HG03521 (cell line): Measurements from ENCODE around the gene NEDD8.
"Not testable (repeated sequence)": the region's sequence is repeated elsewhere in the genome, so short reads cannot be mapped to it uniquely, and the experiment has no call there.

ENCODE experiments used
- ATAC-seq: cut with Tn5 transposase; IDR thresholded peaks from one replicate; pipeline ENCODE4 v1.9.1; 2021; ENCODE audit warnings: mild to moderate bottlenecking, moderate library complexity; ENCODE audit not compliant: unreplicated experiment

The NEDD8 gene

GRCh38 chr14:24249230-24250021 lies 17.3 kb upstream of the NEDD8 start:
- ATAC-seq, result no peak

DNA sequence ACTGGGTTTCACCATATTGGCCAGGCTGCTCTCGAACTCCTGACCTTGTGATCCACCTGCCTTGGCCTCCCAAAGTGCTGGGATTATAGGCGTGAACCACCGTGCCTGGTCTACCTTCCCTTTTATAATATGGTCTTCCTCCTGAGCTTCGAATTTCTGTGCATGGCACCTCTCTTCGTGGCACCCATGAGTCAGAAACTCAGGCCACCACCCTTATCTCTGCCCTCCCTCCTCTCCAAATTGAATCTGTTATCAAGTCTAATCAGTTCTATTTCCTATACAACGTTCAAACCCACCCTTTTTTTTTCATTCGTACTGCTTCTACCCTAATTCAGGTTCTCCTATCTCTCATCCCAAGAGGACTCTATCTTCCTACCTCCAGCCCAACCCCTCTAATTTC lies 15.3 kb upstream of the NEDD8 start:
- ATAC-seq, result no peak

DNA sequence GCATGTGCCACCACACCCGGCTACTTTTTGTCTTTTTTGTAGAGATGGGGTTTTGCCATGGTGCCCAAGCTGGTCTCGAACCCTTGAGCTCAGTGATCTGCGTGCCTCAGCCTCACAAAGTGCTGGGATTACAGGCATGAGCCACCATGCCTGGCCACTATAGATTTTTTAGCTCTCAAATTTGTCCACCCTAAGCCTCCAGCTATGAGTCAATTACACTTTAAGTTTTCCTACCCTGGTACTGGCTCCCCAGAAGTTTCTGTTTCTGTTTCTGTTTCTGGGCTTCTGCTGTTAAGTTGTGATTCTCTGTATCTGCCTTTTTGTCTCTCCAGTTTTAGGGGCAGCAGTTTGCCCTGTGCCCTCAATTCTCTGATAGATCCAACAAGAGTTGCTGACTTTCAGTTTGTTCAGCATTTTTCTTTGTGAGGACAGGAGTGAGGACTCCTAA lies 14.6 kb upstream of the NEDD8 start:
- no peak for ATAC-seq

DNA sequence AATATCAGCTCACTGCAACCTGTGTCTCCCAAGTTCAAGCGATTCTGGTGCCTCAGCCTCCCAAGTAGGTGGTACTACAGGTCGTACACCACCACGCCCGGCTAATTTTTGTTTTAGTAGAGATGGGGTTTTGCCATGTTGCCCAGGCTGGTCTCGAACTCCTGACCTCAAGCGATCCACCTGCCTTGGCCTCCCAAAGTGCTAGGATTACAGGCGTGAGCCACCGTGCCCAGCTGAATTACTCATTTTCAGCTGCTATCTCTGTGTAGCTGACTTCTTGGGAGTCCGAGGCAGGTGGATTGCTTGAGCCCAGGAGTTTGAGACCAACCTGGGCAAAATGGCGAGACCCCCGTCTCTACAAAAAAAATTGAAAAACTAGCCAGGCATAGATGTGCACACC lies 13.2 kb upstream of the NEDD8 start:
- not testable (repeated sequence) for ATAC-seq

DNA sequence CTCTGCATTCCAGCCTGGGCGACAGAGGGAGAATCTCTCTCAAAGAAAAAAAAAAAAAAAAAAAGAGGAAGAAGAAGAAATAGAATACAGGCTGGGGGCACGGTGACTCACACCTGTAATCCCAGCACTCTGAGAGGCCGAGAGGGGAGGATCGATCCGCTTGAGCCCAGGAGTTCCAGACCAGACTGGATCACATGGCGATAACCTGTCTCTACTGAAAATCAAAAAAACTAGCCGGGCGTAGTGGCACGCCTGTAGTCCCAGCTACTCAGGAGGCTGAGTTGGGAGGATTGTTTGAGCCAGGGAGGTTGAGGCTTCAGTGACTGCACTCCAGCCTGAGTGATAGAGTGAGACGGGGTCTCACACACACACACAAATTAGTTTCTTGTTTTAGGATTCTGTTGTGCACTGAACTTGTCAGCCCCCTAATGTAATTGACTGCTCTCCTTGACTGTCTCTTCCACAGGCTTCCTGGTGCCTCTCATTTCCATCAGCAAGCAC lies 11.2 kb upstream of the NEDD8 start:
- no peak for ATAC-seq

DNA sequence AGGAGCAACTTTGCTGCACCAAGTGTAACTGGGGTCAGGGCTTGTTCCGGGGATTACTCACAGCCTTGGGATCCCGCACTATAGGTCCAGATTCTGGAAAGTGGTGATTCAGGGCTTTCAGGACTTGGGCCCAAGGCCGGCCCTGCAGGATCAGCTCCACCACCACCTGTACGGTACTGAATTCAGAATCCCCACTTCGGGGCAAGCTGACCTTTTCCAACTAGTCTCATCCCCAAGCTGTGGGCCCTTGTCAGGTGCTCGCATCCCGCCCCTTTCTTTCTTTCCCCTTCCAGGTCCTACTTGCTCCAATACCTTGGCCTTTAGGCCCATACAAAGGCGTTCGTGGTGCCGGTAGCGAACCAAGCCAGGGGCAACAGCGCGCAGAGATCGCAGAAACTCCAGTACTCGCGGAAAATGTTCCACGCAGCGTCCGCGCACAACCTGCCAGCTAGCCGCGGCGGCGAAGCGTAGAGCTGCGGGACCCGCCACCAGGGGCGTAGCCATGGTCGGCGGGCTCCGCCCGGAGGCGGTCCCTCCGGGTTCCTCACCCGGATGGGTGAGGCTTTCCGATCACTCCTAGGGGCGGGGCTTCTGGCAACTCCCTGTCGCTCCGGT lies 9.8 kb upstream of the NEDD8 start:
- peak; percentile 72 for ATAC-seq

GRCh38 chr14:24240110-24240918 lies 8.1 kb upstream of the NEDD8 start:
- ATAC-seq, result no peak

GRCh38 chr14:24238527-24239037 lies 6.4 kb upstream of the NEDD8 start:
- no peak for ATAC-seq

DNA sequence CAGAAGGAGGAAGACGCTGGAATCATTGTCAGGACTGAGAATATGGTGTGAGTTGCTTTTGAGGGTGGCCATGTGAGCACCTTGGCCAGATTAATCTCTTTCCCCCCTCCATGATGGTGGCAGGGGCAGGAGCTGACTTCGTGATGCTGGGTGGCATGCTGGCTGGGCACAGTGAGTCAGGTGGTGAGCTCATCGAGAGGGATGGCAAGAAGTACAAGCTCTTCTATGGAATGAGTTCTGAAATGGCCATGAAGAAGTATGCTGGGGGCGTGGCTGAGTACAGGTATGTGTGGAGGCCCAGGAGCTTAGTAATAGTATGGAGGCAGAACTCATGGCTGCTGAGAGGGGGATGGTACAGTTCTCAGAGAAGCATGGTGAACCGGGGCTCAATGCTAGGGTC lies 6.0 kb upstream of the NEDD8 start:
- ATAC-seq, result no peak

DNA sequence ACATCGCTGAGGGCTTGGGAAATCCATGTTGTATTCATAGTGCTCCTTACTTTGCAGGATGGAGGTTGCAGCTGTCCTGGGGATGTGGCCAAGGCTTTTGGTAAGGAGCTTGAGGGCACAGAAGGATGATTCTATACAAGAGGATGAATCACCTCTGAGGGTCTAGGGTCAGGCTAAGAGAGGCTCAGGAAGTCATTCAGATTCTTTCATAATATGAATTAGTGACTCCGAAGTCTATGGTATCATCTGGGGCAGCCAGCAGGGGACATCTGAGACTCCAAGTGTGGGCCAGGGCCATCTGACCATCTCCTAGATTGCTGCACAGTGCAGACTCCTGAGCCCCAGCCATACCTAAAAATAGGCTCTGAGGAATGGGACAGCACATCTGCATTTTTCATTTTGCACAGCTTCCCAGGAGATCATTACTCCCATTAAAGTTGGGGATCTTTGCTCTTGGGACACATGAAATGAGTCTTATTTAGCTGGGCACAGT lies 5.3 kb upstream of the NEDD8 start:
- no peak for ATAC-seq

DNA sequence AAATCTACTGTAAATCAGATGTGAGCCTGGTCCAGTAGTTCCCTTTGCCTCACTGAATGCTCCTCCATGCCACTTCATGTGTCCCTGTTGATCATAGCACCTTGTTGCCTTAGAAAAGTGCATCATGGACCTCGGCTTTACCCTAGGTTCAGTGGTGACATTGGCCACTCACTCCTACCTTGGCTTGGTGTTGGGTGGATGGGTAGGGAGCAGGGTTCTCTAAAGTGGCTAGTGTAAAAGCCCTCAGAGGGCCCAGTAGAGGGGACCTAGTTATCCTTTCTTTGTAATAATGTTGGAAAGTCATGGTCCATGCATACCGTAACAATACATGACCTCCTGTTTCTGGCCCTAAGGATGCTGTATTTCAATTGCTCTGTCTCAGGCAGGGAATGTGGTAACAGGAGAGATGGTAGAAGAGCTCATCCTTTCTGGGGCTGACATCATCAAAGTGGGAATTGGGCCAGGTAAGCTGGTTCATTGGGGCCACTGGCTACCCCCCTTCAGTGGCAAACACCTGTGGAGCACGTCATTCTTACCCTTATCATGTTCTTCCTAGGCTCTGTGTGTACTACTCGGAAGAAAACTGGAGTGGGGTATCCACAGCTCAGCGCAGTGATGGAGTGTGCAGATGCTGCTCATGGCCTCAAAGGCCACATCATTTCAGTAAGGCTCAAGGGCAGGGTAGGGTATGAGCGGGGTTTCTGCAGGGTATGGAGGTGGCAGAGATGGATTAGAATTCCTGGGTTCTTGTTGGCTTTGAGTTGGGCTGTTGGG lies 4.7 kb upstream of the NEDD8 start:
- no peak for ATAC-seq

DNA sequence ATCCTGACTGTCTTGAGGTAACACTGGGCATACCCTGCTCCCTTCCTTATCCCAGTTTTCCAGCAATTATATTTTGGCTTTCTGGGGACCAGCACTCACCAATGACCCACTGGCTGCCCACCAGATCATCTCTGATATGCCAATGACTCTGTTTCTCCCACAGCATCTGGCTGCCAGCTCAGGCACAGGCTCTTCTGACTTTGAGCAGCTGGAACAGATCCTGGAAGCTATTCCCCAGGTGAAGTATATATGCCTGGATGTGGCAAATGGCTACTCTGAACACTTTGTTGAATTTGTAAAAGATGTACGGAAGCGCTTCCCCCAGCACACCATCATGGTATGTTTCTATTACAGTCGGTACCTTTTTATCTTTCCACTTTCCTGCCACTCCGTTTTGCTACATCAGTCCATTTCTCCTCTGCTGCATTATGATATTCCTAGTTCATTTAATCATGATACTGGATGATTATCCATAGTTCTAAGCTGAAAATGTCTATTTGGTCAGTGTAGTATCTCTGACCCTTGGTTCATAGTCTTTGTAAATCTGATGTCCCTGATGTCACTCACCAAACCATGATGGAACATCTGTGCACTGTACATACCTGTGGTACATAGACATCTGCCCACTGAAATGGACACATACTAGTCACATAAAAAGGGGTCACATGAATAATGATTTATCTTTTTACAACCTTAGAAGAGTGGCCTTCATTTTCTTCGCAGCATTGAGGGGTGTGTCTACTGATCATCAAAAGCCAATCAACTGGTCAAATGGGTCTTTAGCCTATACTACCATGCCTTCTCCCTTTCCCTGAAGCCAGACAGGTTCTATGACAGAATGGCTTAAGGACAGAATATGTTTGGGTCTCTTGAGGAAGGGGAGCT lies 3.9 kb upstream of the NEDD8 start:
- ATAC-seq, result no peak

- no peak for ATAC-seq
These were observed 2.2 kb upstream of the NEDD8 start for GRCh38 chr14:24234095-24235005.

DNA sequence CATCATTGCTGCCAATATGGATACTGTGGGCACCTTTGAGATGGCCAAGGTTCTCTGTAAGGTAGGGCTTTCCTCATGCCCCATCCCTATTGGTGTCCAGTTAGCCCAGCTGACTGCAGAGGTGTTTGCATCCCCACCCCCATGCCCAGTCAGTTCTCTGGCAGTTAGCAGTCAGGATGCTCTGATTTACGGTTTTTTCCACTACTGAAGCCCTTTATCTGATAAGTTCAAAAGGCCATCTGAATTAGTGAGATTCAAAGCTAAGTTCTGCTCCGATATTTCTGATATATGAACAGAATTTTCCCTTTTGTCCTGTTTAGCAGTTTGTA lies 1.3 kb upstream of the NEDD8 start:
- no peak for ATAC-seq

DNA sequence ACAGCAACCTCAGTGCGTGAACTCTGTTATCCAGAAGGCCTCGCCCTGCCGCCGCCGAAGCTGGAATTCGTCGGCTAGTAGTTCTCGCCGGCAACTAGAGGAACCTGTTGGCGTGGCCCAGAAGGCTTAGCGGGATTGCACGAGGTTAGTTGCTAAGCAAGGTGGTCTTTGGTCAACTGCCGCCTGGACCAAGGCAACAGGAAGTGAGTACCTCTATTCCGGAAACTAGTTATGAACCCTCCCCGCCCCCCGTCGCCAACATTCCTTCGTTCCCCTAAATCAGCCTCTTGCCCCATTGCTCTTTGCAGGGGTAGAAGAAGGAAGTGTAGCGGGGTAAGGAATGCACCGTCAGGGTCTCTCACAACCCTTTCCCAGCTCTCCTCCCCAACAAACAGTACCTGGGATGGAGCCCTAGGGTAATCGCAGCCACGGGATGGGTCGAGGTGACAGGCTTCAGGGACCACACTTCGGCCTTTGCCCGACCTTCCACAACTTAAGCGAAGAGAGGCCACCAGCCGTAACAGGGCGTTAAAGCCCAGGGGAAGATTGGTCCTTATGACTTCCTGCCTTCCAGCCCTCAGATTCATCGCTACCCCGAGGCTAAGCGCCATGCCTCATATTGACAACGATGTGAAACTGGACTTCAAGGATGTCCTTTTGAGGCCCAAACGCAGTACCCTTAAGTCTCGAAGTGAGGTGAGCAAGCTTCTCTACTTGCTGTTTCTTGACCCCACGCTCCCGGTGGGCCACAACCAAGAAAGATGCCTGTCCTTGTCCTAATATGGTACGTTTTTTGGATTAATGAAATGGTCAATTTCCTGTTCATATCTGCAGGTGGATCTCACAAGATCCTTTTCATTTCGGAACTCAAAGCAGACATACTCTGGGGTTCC lies 724 bp upstream of the NEDD8 start, which contains the start of gene GMPR2:
TSS of gene GMPR2 (plus strand) at position 285 of the 893 bp plus-strand sequence. CDS start at position 610, 325 bp downstream.
- ATAC-seq, result peak; percentile 42

GRCh38 chr14:24231263-24232120 lies 675 bp downstream of the NEDD8 start:
- ATAC-seq, result no peak
